Amniotic stem cell (primary cell): Measurements from ENCODE around the gene CD68.
A peak's percentile ranks its signal among the peaks of the same experiment; 100 is the strongest.

Experiments
- DNase-seq: peaks from one replicate; lab custom pipeline; 2025; lab: John Stamatoyannopoulos, UW

Gene CD68, protein sequence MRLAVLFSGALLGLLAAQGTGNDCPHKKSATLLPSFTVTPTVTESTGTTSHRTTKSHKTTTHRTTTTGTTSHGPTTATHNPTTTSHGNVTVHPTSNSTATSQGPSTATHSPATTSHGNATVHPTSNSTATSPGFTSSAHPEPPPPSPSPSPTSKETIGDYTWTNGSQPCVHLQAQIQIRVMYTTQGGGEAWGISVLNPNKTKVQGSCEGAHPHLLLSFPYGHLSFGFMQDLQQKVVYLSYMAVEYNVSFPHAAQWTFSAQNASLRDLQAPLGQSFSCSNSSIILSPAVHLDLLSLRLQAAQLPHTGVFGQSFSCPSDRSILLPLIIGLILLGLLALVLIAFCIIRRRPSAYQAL

DNA sequence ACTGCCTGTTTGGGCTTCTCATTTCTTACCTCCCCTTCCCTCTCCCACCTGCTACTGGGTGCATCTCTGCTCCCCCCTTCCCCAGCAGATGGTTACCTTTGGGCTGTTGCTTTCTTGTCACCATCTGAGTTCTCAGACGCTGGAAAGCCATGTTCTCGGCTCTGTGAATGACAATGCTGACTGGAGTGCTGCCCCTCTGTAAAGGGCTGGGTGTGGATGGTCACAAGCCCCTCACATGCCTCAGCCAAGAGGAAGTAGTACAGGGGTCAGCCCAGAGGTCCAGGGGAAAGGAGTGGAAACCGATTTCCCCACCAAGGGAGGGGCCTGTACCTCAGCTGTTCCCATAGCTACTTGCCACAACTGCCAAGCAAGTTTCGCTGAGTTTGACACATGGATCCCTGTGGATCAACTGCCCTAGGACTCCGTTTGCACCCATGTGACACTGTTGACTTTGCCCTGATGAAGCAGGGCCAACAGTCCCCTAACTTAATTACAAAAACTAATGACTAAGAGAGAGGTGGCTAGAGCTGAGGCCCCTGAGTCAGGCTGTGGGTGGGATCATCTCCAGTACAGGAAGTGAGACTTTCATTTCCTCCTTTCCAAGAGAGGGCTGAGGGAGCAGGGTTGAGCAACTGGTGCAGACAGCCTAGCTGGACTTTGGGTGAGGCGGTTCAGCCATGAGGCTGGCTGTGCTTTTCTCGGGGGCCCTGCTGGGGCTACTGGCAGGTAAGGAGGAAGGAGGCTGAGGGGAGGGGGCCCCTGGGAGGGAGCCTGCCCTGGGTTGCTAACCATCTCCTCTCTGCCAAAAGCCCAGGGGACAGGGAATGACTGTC is at the start of gene CD68:
Gene CD68 (plus strand): TSS at position 638 of the 833 bp plus-strand sequence. CDS start 40 bp downstream, at position 678.
- DNase-seq: peak; percentile 80

DNA sequence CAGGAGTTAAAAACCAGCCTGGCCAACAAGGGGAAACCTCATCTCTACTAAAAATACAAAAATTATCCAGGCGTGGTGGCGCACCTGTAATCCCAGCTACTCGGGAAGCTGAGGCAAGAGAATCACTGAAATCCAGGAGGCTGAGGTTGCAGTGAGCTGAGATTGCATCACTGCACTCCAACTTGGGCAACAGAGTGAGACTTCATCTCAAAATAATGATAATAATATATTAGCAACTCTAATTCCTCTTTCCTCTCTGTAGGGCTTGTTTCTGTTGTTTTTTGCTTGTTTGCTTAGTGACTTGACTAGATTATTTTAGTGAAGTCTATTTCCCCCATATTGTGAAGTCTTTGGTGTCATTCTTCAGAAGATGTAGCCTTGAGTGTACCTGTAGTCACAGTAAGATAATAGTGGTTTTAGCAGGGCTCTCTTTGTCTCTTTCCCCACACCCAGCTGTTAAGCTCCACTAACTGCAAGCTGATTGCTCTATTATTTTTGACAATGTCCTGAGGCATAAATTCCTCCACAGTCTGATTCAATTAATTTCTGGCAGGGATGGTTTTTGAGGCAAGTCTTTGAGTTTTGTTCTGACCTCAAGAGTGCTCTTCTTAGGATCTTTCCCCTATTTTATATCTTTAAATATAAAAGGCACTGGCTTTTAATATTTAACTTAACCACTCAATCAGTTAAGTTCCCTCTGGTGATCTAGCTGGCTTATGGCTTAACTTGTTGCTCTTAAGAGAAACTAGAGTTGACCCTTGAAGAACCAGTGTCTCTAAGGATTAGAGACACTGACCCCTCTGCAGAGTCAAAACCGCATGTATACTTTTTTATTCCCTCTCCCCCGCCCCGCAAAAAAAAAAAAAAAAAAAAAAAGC is 49.2 kb upstream of the CD68 start:
- no peak for DNase-seq

DNA sequence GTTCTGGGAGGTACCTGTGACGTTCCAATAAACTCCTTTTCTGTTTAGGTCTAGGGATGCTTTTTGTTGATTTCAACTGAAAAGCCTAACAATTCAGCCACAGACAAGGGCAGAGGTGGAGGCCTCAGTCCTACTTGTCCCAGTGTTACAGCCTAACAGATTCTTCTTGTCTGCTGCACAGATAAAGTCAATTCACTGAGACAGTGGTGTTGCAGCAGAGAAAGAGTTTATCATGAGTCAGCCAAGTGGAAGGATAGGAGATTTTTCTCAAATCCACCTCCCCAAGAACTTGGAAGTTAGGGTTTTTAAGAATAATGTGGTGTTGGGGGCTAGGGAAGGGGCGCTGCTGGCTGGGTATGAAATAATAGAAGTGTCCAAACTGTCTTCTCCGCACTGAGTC is 41.4 kb upstream of the CD68 start:
- no peak for DNase-seq

DNA sequence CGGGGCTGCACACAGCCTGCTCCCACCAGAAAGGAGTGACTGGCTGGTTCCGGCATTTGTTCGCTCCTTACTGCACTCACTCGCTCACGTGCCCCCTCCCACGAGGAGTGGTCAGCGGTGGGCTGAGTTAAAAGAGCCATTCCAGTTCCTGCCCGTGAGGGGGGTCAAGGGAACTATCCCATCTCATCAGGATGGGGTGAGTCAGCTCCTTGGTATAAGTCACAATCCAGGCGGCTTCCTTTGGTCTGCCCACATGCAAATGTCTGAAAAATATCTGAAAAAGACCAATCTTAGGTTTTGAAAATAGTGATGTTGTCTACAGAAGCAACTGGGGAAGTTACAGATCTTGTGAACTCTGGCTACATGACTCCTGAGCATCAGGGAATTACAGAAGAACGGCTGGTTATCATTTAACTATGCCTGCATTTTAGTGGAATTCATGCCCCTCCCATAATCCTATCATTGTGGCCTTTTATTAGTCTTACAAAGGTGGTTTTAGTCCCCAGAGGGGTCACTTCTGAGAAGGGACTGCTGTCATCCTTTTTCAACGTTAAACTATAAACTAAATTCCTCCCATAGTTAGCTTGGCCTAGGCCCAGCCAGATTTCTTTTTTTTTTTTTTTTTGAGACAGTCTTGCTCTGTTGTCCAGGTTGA is 40.4 kb upstream of the CD68 start:
- DNase-seq: no peak

DNA sequence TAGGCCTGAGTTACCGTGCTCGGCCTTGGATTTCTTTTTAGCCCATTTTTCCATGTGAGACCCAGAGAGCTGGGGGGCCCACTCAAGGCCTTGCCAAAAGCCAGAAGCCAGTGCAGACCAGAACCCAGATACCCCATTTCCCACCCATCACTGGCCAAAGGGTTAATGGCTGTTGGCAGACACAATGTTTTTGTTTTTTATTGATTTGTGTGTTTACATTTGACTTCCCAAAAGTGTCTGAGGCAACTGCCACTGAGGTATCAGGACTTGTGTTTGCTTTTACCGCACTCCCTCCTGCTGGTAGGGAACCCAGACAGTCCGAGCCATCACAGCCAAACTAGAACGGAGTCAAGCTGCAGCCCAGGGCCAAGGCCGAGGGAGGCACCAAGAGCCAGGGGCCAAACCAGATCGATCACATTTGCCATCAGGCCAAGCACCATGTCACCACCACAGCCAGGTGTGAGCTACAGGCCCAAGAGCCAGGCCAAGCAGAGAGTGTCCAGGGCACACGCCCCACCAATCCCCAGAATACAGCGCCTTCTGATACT is 38.3 kb upstream of the CD68 start:
- no peak for DNase-seq

DNA sequence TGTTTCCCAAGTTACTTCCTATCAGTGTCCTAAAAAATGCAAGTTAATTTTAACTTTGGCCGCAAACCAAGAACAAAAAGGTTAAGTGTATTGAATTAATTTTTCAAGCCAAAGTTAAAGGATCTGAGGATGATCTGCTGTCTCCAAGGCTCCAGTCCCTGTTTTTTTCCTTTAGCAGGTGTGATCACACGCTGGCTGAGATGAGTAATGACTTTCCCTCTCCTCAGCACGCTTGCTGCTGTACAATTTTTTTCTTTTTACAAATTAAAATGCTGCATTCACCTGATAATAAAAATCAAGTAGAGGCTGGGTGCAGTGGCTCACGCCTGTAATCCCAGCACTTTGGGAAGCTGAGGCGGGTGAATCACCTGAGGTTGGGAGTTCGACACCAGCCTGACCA is 34.5 kb upstream of the CD68 start:
- DNase-seq: no peak

DNA sequence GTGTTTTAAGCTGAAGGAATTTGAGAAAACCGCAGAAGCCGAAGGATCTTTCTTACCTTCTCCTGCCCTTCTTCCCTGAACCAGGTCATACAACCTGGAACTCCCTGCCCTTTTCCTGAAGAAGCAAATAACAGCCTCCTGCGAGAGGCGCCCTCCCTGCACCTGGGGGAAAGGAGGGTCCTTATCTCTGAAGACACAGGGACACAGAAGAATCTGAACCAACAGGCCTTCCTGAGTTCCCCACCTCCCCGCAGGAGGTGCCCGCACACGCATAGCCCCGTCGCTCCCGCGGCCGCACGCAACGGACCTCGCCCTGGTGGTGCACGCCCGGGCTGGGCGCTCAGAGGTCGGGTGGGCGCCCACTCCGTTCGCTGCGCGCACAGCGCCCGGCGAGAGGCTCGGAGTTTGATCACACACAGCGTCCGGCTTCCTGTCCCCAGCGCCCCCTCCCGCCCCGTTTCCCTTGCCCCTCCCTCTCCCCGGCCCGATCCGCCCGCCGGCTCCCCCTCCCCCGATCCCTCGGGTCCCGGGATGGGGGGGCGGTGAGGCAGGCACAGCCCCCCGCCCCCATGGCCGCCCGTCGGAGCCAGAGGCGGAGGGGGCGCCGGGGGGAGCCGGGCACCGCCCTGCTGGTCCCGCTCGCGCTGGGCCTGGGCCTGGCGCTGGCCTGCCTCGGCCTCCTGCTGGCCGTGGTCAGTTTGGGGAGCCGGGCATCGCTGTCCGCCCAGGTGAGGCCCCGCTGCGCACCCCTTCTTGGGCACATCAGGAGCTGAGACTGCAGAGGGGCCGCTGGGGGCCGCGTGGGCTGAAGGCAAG is 30.6 kb upstream of the CD68 start, which contains the start of gene TNFSF12:
Gene TNFSF12 (plus strand): TSS at position 474 of the 816 bp plus-strand sequence. CDS start 96 bp downstream, at position 570.
- no peak for DNase-seq

DNA sequence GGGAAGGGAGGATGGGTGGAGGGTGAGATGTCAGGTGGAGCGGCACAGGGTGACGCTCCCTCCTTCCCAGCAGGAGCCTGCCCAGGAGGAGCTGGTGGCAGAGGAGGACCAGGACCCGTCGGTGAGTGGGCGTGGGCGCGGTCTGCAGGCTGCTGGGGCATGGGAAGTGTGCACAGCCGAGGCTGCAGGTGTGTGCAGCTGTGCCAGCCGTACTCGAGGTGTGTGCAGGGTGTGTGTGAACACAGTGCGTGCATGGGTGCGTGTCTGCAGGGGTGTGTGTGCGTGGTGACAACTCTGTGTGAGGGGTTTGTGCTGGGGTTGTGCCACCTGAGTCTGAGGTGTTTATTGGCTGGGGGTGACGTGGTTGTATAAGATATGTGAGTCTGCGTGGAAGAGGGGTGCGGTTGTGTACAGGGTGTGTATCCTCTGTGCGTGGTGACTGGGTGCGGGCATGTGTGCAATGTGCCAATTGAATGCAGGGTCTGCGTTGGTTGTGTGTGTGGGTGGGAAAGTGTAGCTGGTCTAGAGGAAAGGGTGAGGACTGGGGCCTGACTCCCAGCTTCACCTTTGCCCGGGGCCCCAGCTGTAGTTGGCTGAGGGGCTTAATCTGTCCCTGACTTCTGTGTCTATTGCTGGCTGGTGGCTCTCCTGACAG is 29.9 kb upstream of the CD68 start:
- no peak for DNase-seq

DNA sequence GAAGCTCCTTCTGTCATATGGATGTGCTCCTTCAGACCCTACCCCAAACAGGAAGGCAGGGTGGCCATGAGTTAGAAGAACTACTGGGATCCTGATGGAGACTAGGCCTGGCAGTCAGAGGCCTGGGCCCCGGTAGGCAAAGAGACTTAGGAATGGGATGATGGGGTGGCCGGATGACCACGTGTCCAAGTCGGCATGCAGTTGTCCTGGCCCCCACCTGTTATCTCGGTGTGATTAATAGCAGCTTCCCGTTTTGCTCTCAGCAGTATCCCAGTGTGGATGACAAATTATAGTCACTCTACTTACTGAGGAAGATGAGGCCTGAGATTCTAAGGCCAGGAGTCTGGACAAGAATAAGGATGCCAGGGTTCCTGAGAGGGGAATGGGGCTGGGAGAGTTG is 29.1 kb upstream of the CD68 start:
- no peak for DNase-seq

DNA sequence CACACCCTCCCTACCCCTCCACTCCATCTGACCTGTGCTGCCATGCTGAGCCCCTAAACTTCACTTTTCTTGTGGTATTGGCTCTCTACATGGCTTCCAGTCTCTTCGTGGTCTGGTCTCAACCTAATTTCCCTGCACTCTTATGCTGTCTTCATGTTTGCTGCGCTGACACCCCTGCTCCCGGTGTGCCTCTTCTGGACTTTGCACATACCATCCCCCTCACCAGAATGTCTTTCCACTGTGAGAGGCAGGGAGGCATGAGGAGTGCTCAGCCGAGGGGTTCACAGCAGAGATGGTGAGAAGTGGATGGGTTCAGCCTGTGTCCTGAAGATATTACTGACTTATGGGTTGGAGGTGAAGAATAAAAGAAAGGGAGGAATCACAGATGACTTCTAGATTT is 28.0 kb upstream of the CD68 start:
- DNase-seq: no peak

DNA sequence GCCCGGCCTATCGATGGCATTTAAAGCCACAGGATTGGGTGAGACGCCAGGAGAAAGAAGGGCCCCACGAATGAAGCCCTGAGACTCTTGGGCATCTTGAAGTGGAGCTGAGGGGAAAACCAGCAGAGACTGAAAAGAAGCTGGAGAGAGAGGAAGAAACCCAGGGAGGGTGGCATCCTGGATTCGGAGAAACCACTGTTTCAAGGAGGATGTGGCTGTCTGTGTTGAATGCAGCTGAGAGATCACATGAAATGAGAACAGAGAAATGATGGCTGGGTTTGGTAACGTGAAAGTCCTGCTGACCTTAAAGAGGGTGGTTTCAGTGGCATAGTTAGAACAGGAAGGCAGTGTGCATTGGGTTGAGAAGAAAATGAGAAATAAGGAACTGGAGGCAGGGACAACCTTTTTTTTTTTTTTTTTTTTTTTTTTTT is 26.8 kb upstream of the CD68 start:
- no peak for DNase-seq

DNA sequence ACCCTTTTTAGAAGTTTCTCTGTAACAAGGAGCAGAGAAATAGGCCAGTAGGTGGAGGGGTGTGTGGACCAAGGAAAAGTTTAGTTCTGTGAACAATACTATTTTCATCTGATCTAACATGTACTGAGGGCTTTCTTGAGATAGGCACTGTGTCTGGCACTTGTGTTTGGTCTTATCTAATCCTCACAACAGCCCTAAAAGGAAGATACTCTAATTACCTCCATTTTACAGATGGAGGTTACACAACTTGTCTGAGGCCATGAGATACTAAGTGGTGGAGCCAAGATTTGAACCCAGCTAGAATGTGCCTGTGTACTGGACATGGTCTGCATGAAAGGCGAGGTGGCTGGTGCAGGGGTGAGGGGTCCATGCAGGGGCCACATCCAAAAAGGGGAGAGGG is 26.1 kb upstream of the CD68 start:
- DNase-seq: no peak

DNA sequence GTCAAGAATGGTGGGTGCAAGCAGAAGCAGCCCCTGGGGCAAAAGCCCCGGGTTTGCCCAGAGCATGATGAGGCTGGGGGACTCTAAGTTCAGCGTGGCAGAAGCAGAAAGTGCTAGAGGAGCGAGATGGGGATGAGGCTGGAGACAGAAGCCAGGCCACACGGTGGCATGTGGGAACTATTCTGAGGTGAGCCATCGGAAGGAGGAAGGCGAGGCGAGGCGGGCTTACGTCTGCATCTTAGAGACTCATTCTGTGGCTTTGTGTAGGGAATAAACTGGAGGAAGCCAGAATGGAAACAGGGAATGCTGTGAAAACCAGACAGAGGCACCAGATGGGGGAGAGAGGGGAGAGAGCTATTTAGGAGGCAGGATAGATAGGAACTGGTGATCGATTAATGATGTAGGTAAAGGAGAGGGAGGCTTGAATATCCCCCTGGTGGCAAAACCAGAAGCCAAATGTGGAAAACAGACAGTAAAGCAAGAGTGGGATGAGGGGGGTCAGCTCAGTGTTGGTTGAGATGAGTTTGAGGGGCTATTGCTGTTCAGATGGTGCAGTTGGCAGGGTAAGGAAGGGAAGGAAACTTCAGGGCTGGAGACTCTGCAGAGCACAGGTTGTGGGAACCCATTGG is 24.0 kb upstream of the CD68 start:
- DNase-seq: no peak

DNA sequence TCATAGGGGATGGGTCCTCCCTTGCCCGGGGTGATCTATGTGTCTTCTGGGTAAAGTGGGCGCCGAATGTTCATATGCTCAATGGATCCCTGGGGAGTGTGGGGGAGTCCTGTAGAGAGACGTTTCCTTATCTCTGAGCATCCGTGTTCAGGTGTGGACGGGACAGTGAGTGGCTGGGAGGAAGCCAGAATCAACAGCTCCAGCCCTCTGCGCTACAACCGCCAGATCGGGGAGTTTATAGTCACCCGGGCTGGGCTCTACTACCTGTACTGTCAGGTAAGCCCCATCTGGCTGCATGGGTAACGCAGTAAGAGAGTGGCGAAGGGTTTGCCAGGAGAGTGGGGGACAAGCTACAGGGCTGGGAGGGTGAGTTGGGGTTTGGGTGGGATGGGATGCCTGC is 22.8 kb upstream of the CD68 start:
- no peak for DNase-seq

DNA sequence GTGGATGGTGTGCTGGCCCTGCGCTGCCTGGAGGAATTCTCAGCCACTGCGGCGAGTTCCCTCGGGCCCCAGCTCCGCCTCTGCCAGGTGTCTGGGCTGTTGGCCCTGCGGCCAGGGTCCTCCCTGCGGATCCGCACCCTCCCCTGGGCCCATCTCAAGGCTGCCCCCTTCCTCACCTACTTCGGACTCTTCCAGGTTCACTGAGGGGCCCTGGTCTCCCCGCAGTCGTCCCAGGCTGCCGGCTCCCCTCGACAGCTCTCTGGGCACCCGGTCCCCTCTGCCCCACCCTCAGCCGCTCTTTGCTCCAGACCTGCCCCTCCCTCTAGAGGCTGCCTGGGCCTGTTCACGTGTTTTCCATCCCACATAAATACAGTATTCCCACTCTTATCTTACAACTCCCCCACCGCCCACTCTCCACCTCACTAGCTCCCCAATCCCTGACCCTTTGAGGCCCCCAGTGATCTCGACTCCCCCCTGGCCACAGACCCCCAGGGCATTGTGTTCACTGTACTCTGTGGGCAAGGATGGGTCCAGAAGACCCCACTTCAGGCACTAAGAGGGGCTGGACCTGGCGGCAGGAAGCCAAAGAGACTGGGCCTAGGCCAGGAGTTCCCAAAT is 22.2 kb upstream of the CD68 start:
- no peak for DNase-seq

DNA sequence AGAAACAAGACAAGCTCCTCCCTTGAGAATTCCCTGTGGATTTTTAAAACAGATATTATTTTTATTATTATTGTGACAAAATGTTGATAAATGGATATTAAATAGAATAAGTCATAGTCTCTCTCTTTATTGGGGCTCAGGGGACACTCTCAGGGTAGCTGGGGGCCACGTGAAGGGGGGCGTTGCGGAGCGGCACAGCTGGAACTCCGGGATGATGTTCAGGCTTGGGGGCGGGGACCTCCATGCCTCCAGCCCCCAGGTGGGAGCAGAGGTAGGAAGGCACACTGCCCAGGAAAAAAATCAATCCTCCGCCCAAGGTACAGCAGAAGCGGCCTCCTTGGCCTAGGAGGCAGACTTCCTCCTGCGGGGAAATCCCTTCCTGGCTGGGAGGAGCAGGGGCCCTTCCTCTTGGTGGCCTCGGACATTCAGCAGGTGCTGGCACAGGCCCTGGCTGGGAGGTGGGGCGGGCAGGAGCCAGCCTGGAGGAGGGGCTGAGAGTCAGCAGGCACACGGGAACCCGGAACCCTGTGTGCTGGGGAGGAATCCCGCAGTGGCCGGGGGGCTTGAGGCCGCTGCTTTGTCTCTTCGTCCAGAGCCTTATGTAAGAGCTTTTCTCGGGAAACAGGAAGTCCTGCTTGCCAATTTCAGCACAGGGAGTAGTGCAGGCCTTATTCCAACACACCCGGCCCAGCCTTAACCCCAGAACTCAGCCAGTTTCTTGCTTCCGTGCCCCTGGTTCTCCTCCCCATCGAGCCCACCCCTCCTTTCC is 21.5 kb upstream of the CD68 start:
- DNase-seq: no peak

DNA sequence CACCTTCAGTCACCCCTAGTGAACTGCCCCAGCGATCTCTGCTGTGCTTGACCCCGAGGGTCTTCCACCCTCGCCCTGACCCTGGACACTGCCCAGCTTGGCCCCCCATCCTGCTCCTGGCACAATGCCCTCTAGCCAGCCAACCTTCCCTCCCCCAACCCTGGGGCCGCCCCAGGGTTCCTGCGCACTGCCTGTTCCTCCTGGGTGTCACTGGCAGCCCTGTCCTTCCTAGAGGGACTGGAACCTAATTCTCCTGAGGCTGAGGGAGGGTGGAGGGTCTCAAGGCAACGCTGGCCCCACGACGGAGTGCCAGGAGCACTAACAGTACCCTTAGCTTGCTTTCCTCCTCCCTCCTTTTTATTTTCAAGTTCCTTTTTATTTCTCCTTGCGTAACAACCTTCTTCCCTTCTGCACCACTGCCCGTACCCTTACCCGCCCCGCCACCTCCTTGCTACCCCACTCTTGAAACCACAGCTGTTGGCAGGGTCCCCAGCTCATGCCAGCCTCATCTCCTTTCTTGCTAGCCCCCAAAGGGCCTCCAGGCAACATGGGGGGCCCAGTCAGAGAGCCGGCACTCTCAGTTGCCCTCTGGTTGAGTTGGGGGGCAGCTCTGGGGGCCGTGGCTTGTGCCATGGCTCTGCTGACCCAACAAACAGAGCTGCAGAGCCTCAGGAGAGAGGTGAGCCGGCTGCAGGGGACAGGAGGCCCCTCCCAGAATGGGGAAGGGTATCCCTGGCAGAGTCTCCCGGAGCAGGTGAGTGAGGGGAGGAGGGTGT is 20.7 kb upstream of the CD68 start, which contains the start of gene TNFSF13:
Gene TNFSF13 (plus strand): TSS at position 207 of the 776 bp plus-strand sequence. CDS start 290 bp downstream, at position 497.
- no peak for DNase-seq
